H1 (cell line): ENCODE results near the gene CROCC. TPM values are rescaled to one million over a fixed set of nuclear protein-coding genes. Genes with fewer than 3 reads are reported as not detected.
A peak's percentile ranks its signal among the peaks of the same experiment; 100 is the strongest.

ENCODE experiments used
- CTCF ChIA-PET: fragments of 300-600 bp; sonication (Branson Sonifier 250); formaldehyde crosslinking; loops from one replicate; lab custom pipeline; 2021; ENCODE audit not compliant: partially characterized antibody; lab: Charles Lee
- POLR2A ChIA-PET: fragments of 300-600 bp; sonication (Branson Sonifier 250); formaldehyde crosslinking; loops from one replicate; lab custom pipeline; 2021; ENCODE audit warnings: inconsistent platforms; ENCODE audit not compliant: partially characterized antibody; lab: Charles Lee
- DNase-seq, 2 experiments: peaks; one replicate each; pipeline versions ENCODE4 v3.0.0 to v3.0.0-alpha.2; 2010 to 2022; ENCODE audit warnings: low spot score in 2 of 2, low read depth in 1 of 2, mixed read lengths in 1 of 2
- FAIRE-seq: peaks from 2 replicates; lab custom pipeline; 2011; peaks lifted over from hg19 to GRCh38; lab: Jason Lieb, UNC
- H2AFZ ChIP-seq: 2 replicates; pipeline ENCODE4 v1.8.1; 2012; ENCODE audit warnings: low read length, inconsistent platforms
- H2AK5ac ChIP-seq: 2 replicates; pipeline ENCODE4 v1.6.1; 2013; ENCODE audit warnings: low read depth, low read length
- H2BK120ac ChIP-seq: replicated peaks from 2 replicates; pipeline ENCODE3; 2013; ENCODE audit warnings: low read depth, low read length, inconsistent platforms
- H2BK12ac ChIP-seq: 2 replicates; pipeline ENCODE4 v1.6.1; 2013; ENCODE audit warnings: low read depth, low read length
- H2BK15ac ChIP-seq: 2 replicates; pipeline ENCODE4 v1.6.1; 2013; ENCODE audit warnings: low read length
- H2BK20ac ChIP-seq: 2 replicates; pipeline ENCODE4 v1.6.1; 2013; ENCODE audit warnings: low read length
- H2BK5ac ChIP-seq: 2 replicates; pipeline ENCODE4 v1.6.1; 2013; ENCODE audit warnings: low read depth, low read length
- H3K14ac ChIP-seq: 2 replicates; pipeline ENCODE4 v1.6.1; 2013; ENCODE audit warnings: inconsistent platforms; ENCODE audit not compliant: insufficient read length
- H3K18ac ChIP-seq: 2 replicates; pipeline ENCODE4 v1.6.1; 2013; ENCODE audit warnings: low read length; ENCODE audit errors: extremely low read depth
- H3K23ac ChIP-seq: 2 replicates; pipeline ENCODE4 v1.6.1; 2013; ENCODE audit warnings: inconsistent platforms; ENCODE audit not compliant: insufficient read length
- H3K23me2 ChIP-seq: 2 replicates; pipeline ENCODE4 v1.6.1; 2013; ENCODE audit warnings: low read depth, low read length
- H3K27ac ChIP-seq: 2 replicates; pipeline ENCODE4 v1.6.1; 2011; ENCODE audit warnings: low read depth, low read length, inconsistent platforms
- H3K27me3 ChIP-seq, 4 experiments: replicated peaks in 1 of 4; 1 replicate in 1 of 4; 2 replicates in 3 of 4; pipeline versions ENCODE4 v1.6.1 to v1.8.1; 2011 to 2013; ENCODE audit warnings: low read length in 3 of 4, mild to moderate bottlenecking in 3 of 4, inconsistent platforms in 2 of 4, mixed read lengths in 2 of 4, moderate library complexity in 1 of 4; ENCODE audit not compliant: control insufficient read depth in 3 of 4, insufficient read depth in 3 of 4; ENCODE audit errors: extremely low read depth in 1 of 4
- H3K36me3 ChIP-seq, 4 experiments: 2 replicates each; pipeline versions ENCODE4 v1.6.1 to v1.8.1; 2011 to 2013; ENCODE audit warnings: mild to moderate bottlenecking in 4 of 4, low read length in 3 of 4, moderate library complexity in 2 of 4, control low read depth in 1 of 4, inconsistent platforms in 1 of 4; ENCODE audit not compliant: insufficient read depth in 4 of 4, control insufficient read depth in 2 of 4
- H3K4ac ChIP-seq: replicated peaks from 2 replicates; pipeline ENCODE3; 2013; ENCODE audit warnings: low read length, low read depth, mixed read lengths, inconsistent platforms; ENCODE audit not compliant: insufficient read length
- H3K4me1 ChIP-seq, 4 experiments: replicated peaks in 1 of 4; 1 replicate in 1 of 4; 2 replicates in 3 of 4; pipeline versions ENCODE4 v1.6.1 to v1.8.1; 2011 to 2013; ENCODE audit warnings: low read length in 3 of 4, inconsistent platforms in 2 of 4, mixed read lengths in 1 of 4; ENCODE audit not compliant: insufficient read depth in 4 of 4, control insufficient read depth in 3 of 4
- H3K4me2 ChIP-seq, 2 experiments: 2 replicates each; pipeline versions ENCODE4 v1.6.1 to v1.8.1; 2011 to 2013; ENCODE audit warnings: low read depth in 2 of 2, low read length in 2 of 2, control low read depth in 1 of 2, inconsistent platforms in 1 of 2, mild to moderate bottlenecking in 1 of 2; ENCODE audit not compliant: insufficient read depth in 1 of 2
- H3K4me3 ChIP-seq, 4 experiments: fragments of 200-600, 300-600 bp in 1 of 4; sonication (generic), shearing (Covaris generic), sonication (Bioruptor Twin) in 1 of 4; 2 replicates each; pipeline versions ENCODE4 v1.5.1 to v1.8.1; 2011 to 2016; ENCODE audit warnings: low read length in 4 of 4, low read depth in 3 of 4, control low read depth in 2 of 4, inconsistent platforms in 2 of 4, mild to moderate bottlenecking in 2 of 4, mixed read lengths in 1 of 4, moderate library complexity in 1 of 4; ENCODE audit not compliant: insufficient read depth in 2 of 4; ENCODE audit errors: extremely low read depth in 1 of 4
- H3K56ac ChIP-seq: replicated peaks from 2 replicates; pipeline ENCODE3; 2013; ENCODE audit warnings: low read depth, mild to moderate bottlenecking, mixed read lengths, low read length, inconsistent platforms; ENCODE audit not compliant: insufficient read length
- H3K79me1 ChIP-seq: 2 replicates; pipeline ENCODE4 v1.6.1; 2013; ENCODE audit warnings: low read depth, low read length, control low read depth
- H3K79me2 ChIP-seq, 2 experiments: 2 replicates each; pipeline versions ENCODE4 v1.6.1 to v1.8.1; 2012 to 2013; ENCODE audit warnings: low read length in 2 of 2, mild to moderate bottlenecking in 2 of 2, inconsistent platforms in 1 of 2; ENCODE audit not compliant: insufficient read depth in 2 of 2, control insufficient read depth in 1 of 2
- H3K9ac ChIP-seq, 4 experiments: replicated peaks in 1 of 4; 1 replicate in 1 of 4; 2 replicates in 3 of 4; pipeline versions ENCODE4 v1.6.1 to v1.8.1; 2011 to 2013; ENCODE audit warnings: low read depth in 3 of 4, low read length in 3 of 4, control low read depth in 2 of 4, mild to moderate bottlenecking in 2 of 4, moderate library complexity in 2 of 4, inconsistent platforms in 1 of 4; ENCODE audit errors: extremely low read depth in 1 of 4
- H3K9me3 ChIP-seq, 2 experiments: 2 replicates each; pipeline versions ENCODE4 v1.6.1 to v1.8.1; 2012 to 2013; ENCODE audit warnings: mild to moderate bottlenecking in 2 of 2, moderate library complexity in 2 of 2, control low read depth in 1 of 2, inconsistent platforms in 1 of 2, low read depth in 1 of 2, low read length in 1 of 2, mixed read lengths in 1 of 2; ENCODE audit not compliant: insufficient read depth in 2 of 2
- H4K20me1 ChIP-seq, 2 experiments: replicated peaks in 1 of 2; 2 replicates each; pipeline versions ENCODE3 to v1.8.1; 2011 to 2013; ENCODE audit warnings: inconsistent platforms in 2 of 2, low read length in 2 of 2, mild to moderate bottlenecking in 1 of 2; ENCODE audit not compliant: insufficient read depth in 2 of 2, control insufficient read depth in 1 of 2
- H4K5ac ChIP-seq: 2 replicates; pipeline ENCODE4 v1.6.1; 2013; ENCODE audit warnings: low read length, low read depth, mixed read lengths, inconsistent platforms; ENCODE audit not compliant: insufficient read length
- H4K8ac ChIP-seq: 2 replicates; pipeline ENCODE4 v1.8.0; 2013; ENCODE audit warnings: mild to moderate bottlenecking, moderate library complexity, low read length, inconsistent platforms; ENCODE audit not compliant: insufficient read depth; ENCODE audit errors: extremely low read depth
- H4K91ac ChIP-seq: replicated peaks from 2 replicates; pipeline ENCODE3; 2013; ENCODE audit warnings: low read length, mixed read lengths, inconsistent platforms; ENCODE audit not compliant: insufficient read length
- KDM1A ChIP-seq: fragments of 200-600, 300-600 bp; sonication (generic); IDR thresholded peaks from 2 replicates; pipeline ENCODE4 v1.7.1; 2016; ENCODE audit warnings: mild to moderate bottlenecking, low read length, borderline replicate concordance
- RAD21 ChIP-seq, 2 experiments: IDR thresholded peaks in 1 of 2; conservative IDR thresholded peaks in 1 of 2; 2 replicates each; pipeline ENCODE4 v1.6.1; 2011; ENCODE audit warnings: low read depth in 2 of 2, low read length in 2 of 2, improper control_type of control experiment in 1 of 2, inconsistent platforms in 1 of 2, mild to moderate bottlenecking in 1 of 2, moderate library complexity in 1 of 2
- WGBS, 2 experiments: shearing (Covaris generic) in 1 of 2; methylation state at CpG; one replicate each; pipeline versions ENCODE4 v1.1.6 to v1.1.7; 2013 to 2015; ENCODE audit warnings: low lambda C conversion rate in 2 of 2, mixed read lengths in 2 of 2, inconsistent platforms in 1 of 2, low coverage in 1 of 2, missing lambda C conversion rate in 1 of 2; ENCODE audit not compliant: insufficient replicate concordance in 2 of 2, insufficient coverage in 1 of 2, insufficient read length in 1 of 2; ENCODE audit errors: extremely low coverage in 1 of 2, missing lambda C conversion rate in 1 of 2; 5-methylcytosine and 5-hydroxymethylcytosine counted together
- polyA plus RNA-seq, 7 experiments: library from polyadenylated mRNA; depleted of rRNA in 3 of 7; stranded (reverse) in 5 of 7; unstranded in 2 of 7; fragments of >200 nt in 5 of 7; fragments of 200-250 nt in 2 of 7; gene quantifications; 1 replicate in 5 of 7; 2 replicates in 1 of 7; 4 replicates in 1 of 7; pipeline versions ENCODE4 v1.2.1 to v1.2.3, GENCODE V29; 2011 to 2013; ENCODE audit warnings: missing spikeins in 2 of 7, mixed read lengths in 2 of 7
- total RNA-seq: library from RNA; stranded (reverse); fragmentation: NEBNext Ultra II Directional; extraction: Animal tissue kit (Norgen Biotek cat#: 25700); gene quantifications from 2 replicates; pipeline ENCODE4 v1.2.1, GENCODE V29; 2021

Gene CROCC
- total and polyA plus RNA-seq, 2 of the 8 experiments (the other 6 are each of a cell fraction or from before 2014, with no cell fraction given): 12.1 to 39.5 TPM

DNA sequence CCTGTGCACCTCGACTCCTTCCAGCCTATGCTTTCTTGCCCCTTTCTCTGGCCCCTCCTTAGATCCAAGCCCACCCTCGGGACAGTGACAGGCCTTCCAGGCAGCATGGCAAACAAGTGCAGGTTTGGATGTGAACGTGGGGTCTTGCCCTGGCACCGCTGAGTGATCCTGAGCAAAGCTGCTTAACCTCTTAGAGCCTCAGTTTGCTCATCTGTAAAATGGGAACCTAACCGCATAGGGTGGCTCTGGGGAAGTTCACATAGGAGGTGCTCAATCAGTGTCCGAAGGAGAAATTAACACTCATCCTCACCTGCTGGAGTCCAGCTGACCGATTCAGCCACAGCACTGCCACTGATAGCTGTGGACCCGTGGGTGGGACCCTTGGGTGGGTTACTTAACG lies 51.5 kb downstream of the CROCC start:
- Histone ChIP-seq H3K4me1 (peaks cover 0 to 17% (median 8%) of the 10 kb centered on the region in 4 experiments; a peak in 6 of 7 replicates), H2AK5ac (no peak overlapping the region), H3K23ac (no peak overlapping the region), H3K9me3 (no peaks in the 10 kb centered on the region), H4K20me1 (peaks cover 13 to 25% of the 10 kb centered on the region in 2 experiments), H4K5ac (no peak overlapping the region), H2BK15ac (no peak overlapping the region), H3K79me2 (peaks cover 0 to 12% of the 10 kb centered on the region in 2 experiments; a peak in 2 of 4 replicates), H4K91ac (no peak overlapping the region), H4K8ac (no peak overlapping the region), H3K79me1 (peaks cover 8% of the 10 kb centered on the region), H3K27ac (no peak overlapping the region), H3K56ac (no peak overlapping the region), H3K14ac (no peak overlapping the region), H2BK120ac (no peak overlapping the region), H3K36me3 (peaks cover 9 to 36% (median 30%) of the 10 kb centered on the region in 4 experiments), H2AFZ (no peak overlapping the region), H3K27me3 (no peaks in the 10 kb centered on the region), H3K4me2 (no peak overlapping the region), H3K9ac (no peak overlapping the region), H3K4ac (no peak overlapping the region), H3K23me2 (peaks cover 3% of the 10 kb centered on the region; the same call in 1 of the 2 replicates), H3K4me3 (no peak overlapping the region), H2BK5ac (no peak overlapping the region), H2BK12ac (no peak overlapping the region), H2BK20ac (no peak overlapping the region), H3K18ac (no peak overlapping the region)
- TF ChIP-seq KDM1A (peak; percentile 77; the same call in 1 of the 2 replicates), RAD21 (IDR thresholded peaks at IDR 0.05 in 1 of 2, conservative IDR thresholded peaks at IDR 0.05 in 1 of 2; ENCODE audit: low read depth in 2 of 2, low read length in 2 of 2) (no peak)
- no peak for FAIRE-seq
- CTCF ChIA-PET: interaction anchor here (0.7 to 14.3 kb wide), 2 partner anchors 11 to 29 kb away, joined by 3 to 267 read pairs; partner anchors contain the start of gene MFAP2
- WGBS, 2 experiments: 87% methylated on average over 9 of the region's 9 CpGs; no CpG with 5 or more reads in 1 of the 2 experiments
- POLR2A ChIA-PET: interaction anchor here (1.2 kb wide), 3 partner anchors 9 to 18 kb away, joined by 3 to 9 read pairs (median 4); no protein-coding TSS in a partner anchor
- no peak for DNase-seq
